ENCODE data around the gene PIBF1.
"Not testable (repeated sequence)": the region's sequence is repeated elsewhere in the genome, so short reads cannot be mapped to it uniquely, and the experiment has no call there.

PIBF1 gene

GRCh38 chr13:73036566-73036965 is 254.6 kb downstream of the PIBF1 start:
- POLR2A ChIA-PET (ENCODE audit: low non-redundant PET), result interaction anchor here (0.6 kb wide), 1 partner anchor 173 kb away, joined by 3 read pairs; no protein-coding TSS in a partner anchor
- no peak overlapping the region for H3K27ac ChIP-seq
- CTCF ChIA-PET, result no interaction called here

GRCh38 chr13:73038064-73038463 is 256.1 kb downstream of the PIBF1 start:
- no peak for TF ChIP-seq CTCF (conservative IDR thresholded peaks at IDR 0.05; ENCODE audit: low read depth)
- H3K27ac ChIP-seq, result no peak overlapping the region
- POLR2A ChIA-PET (ENCODE audit: low non-redundant PET), result no interaction called here

More at GRCh38 chr13:73036566-73036965, 254.6 kb downstream of the PIBF1 start:
- DNase-seq (ENCODE audit: low spot score), result no peak
- no peak for TF ChIP-seq CTCF (conservative IDR thresholded peaks at IDR 0.05; ENCODE audit: low read depth)

GRCh38 chr13:73039201-73040108 is 257.5 kb downstream of the PIBF1 start:
- POLR2A ChIA-PET (ENCODE audit: low non-redundant PET), result no interaction called here
- CTCF ChIA-PET, result interaction anchor here (0.6 kb wide), 1 partner anchor 180 kb away, joined by 3 read pairs; no protein-coding TSS in a partner anchor
- no peak for DNase-seq (ENCODE audit: low spot score)
- H3K27ac ChIP-seq, result no peak overlapping the region
- no peak for TF ChIP-seq CTCF (conservative IDR thresholded peaks at IDR 0.05; ENCODE audit: low read depth)

More at GRCh38 chr13:73038064-73038463, 256.1 kb downstream of the PIBF1 start:
- CTCF ChIA-PET, result interaction anchor here (0.6 kb wide), 1 partner anchor 26 kb away, joined by 4 read pairs; no protein-coding TSS in a partner anchor
- DNase-seq (ENCODE audit: low spot score), result no peak

GRCh38 chr13:73040484-73040883 is 258.6 kb downstream of the PIBF1 start:
- no peak for DNase-seq (ENCODE audit: low spot score)
- ChIA-PET POLR2A (ENCODE audit: low non-redundant PET) (no interaction called here), CTCF (no interaction called here)
- H3K27ac ChIP-seq, result no peak overlapping the region
- no peak for TF ChIP-seq CTCF (conservative IDR thresholded peaks at IDR 0.05; ENCODE audit: low read depth)

- no peak for TF ChIP-seq CTCF (conservative IDR thresholded peaks at IDR 0.05; ENCODE audit: low read depth)
- ChIA-PET POLR2A (ENCODE audit: low non-redundant PET) (no interaction called here), CTCF (no interaction called here)
- DNase-seq (ENCODE audit: low spot score), result no peak
- no peak overlapping the region for H3K27ac ChIP-seq
Observed at GRCh38 chr13:73040968-73041596, 259.1 kb downstream of the PIBF1 start.

GRCh38 chr13:73045031-73045430 is 263.1 kb downstream of the PIBF1 start:
- H3K27ac ChIP-seq, result no peak overlapping the region
- no peak for TF ChIP-seq CTCF (conservative IDR thresholded peaks at IDR 0.05; ENCODE audit: low read depth)
- no peak for DNase-seq (ENCODE audit: low spot score)
- POLR2A ChIA-PET (ENCODE audit: low non-redundant PET), result no interaction called here
- CTCF ChIA-PET, result no interaction called here

- CTCF ChIA-PET; DNase-seq (ENCODE audit: low spot score); H3K27ac ChIP-seq; POLR2A ChIA-PET (ENCODE audit: low non-redundant PET): not testable (repeated sequence)
Observed at GRCh38 chr13:73048615-73049014, 266.7 kb downstream of the PIBF1 start.
